WTC11 (cell line): ENCODE results near the gene DUT. TPM values are rescaled to one million over a fixed set of nuclear protein-coding genes. Genes with fewer than 3 reads are reported as not detected.

Source experiments
- ATAC-seq: fragments of 200-7000 bp; cut with Tn5 transposase; 2 replicates; pipeline ENCODE4 v1.10.0; 2021; ENCODE audit warnings: mild to moderate bottlenecking, moderate library complexity
- CTCF ChIA-PET: fragments of 300-600 bp; sonication (Branson Sonifier 250); formaldehyde crosslinking; loops from one replicate; lab custom pipeline; 2021; ENCODE audit warnings: antibody characterized with exemption; lab: Charles Lee
- POLR2A ChIA-PET: fragments of 350-600 bp; sonication (Branson Sonifier 250); formaldehyde crosslinking; loops from one replicate; lab custom pipeline; 2021; ENCODE audit warnings: antibody characterized with exemption; lab: Charles Lee
- DNase-seq: peaks from one replicate; pipeline ENCODE4 v3.0.0; 2021; ENCODE audit warnings: low spot score
- H3K27ac Mint-ChIP-seq: 2 replicates; pipeline ENCODE4 v1.8.0; 2021; ENCODE audit warnings: mixed read lengths
- H3K27me3 Mint-ChIP-seq: 2 replicates; pipeline ENCODE4 v1.8.0; 2021; ENCODE audit warnings: low read depth, mild to moderate bottlenecking, moderate library complexity, mixed read lengths
- H3K36me3 Mint-ChIP-seq: 2 replicates; pipeline ENCODE4 v1.8.0; 2021; ENCODE audit warnings: mixed read lengths
- H3K4me1 Mint-ChIP-seq: 2 replicates; pipeline ENCODE4 v1.8.0; 2022; ENCODE audit warnings: mixed read lengths
- H3K4me3 Mint-ChIP-seq: 2 replicates; pipeline ENCODE4 v1.8.0; 2021; ENCODE audit warnings: mild to moderate bottlenecking, moderate library complexity, mixed read lengths
- H3K9me3 Mint-ChIP-seq: 2 replicates; pipeline ENCODE4 v1.8.0; 2021; ENCODE audit warnings: mixed read lengths
- EMX1 ChIP-seq: fragments of 250-450 bp; sonication (Bioruptor Pico); IDR thresholded peaks from 2 replicates; pipeline ENCODE4 v1.8.0; 2021; ENCODE audit warnings: mild to moderate bottlenecking
- ETV6 ChIP-seq: sonication (generic); formaldehyde crosslinking; IDR thresholded peaks from 2 replicates; pipeline ENCODE4 v1.8.1; 2022; ENCODE audit warnings: mild to moderate bottlenecking, missing genetic modification reagents
- KAT7 ChIP-seq: sonication (generic); formaldehyde crosslinking; IDR thresholded peaks from 2 replicates; pipeline ENCODE4 v1.8.1; 2023; ENCODE audit warnings: missing genetic modification reagents, mild to moderate bottlenecking, borderline replicate concordance
- MXD4 ChIP-seq: fragments of 250-450 bp; sonication (Bioruptor Pico); IDR thresholded peaks from 2 replicates; pipeline ENCODE4 v1.8.0; 2021; ENCODE audit warnings: mild to moderate bottlenecking, moderate library complexity, borderline replicate concordance
- RORB ChIP-seq: fragments of 250-450 bp; sonication (Bioruptor Pico); IDR thresholded peaks from 2 replicates; pipeline ENCODE4 v1.9.0; 2021; ENCODE audit warnings: mild to moderate bottlenecking
- SMAD3 ChIP-seq: sonication (generic); formaldehyde crosslinking; IDR thresholded peaks from 2 replicates; pipeline ENCODE4 v1.8.0; 2022; ENCODE audit warnings: missing genetic modification reagents, mild to moderate bottlenecking, borderline replicate concordance
- TCF7 ChIP-seq: sonication (generic); formaldehyde crosslinking; IDR thresholded peaks from 2 replicates; pipeline ENCODE4 v1.8.0; 2022; ENCODE audit warnings: mild to moderate bottlenecking, low read depth, missing genetic modification reagents, moderate library complexity
- ZBTB21 ChIP-seq: sonication (generic); formaldehyde crosslinking; IDR thresholded peaks from 2 replicates; pipeline ENCODE4 v1.8.1; 2023; ENCODE audit warnings: mild to moderate bottlenecking, missing genetic modification reagents, borderline replicate concordance
- ZNF121 ChIP-seq: sonication (generic); formaldehyde crosslinking; IDR thresholded peaks from 2 replicates; pipeline ENCODE4 v1.8.0; 2023; ENCODE audit warnings: missing genetic modification reagents
- ZNF219 ChIP-seq: sonication (generic); formaldehyde crosslinking; IDR thresholded peaks from 2 replicates; pipeline ENCODE4 v1.8.0; 2023; ENCODE audit warnings: missing genetic modification reagents, mild to moderate bottlenecking, borderline replicate concordance
- ZNF263 ChIP-seq: sonication (generic); formaldehyde crosslinking; IDR thresholded peaks from 2 replicates; pipeline ENCODE4 v1.8.1; 2022; ENCODE audit warnings: low read depth, mild to moderate bottlenecking, moderate library complexity, missing genetic modification reagents
- ZNF317 ChIP-seq: sonication (generic); formaldehyde crosslinking; IDR thresholded peaks from 2 replicates; pipeline ENCODE4 v1.8.1; 2023; ENCODE audit warnings: low read depth, mild to moderate bottlenecking, moderate library complexity, missing genetic modification reagents, borderline replicate concordance
- ZNF671 ChIP-seq: fragments of 250-450 bp; sonication (Bioruptor Pico); IDR thresholded peaks from 2 replicates; pipeline ENCODE4 v1.8.0; 2021; ENCODE audit warnings: mild to moderate bottlenecking
- total RNA-seq: library from RNA; stranded (reverse); gene quantifications from 3 replicates; pipeline ENCODE4 v1.2.3, GENCODE V29; 2021
- TF ChIP-seq, protein P1 (sequence below): fragments of 250-450 bp; sonication (Bioruptor Pico); IDR thresholded peaks from 2 replicates; pipeline ENCODE4 v1.9.0; 2021; ENCODE audit warnings: mild to moderate bottlenecking
- TF ChIP-seq, protein P2 (sequence below): fragments of 250-450 bp; sonication (Bioruptor Pico); IDR thresholded peaks from 2 replicates; pipeline ENCODE4 v1.9.0; 2021; ENCODE audit warnings: moderate library complexity, mild to moderate bottlenecking, inconsistent platforms, borderline replicate concordance
- TF ChIP-seq, protein P3 (sequence below): sonication (generic); formaldehyde crosslinking; IDR thresholded peaks from 2 replicates; pipeline ENCODE4 v1.8.1; 2023; ENCODE audit warnings: mild to moderate bottlenecking, missing genetic modification reagents, moderate library complexity
- TF ChIP-seq, protein P4 (sequence below): fragments of 250-450 bp; sonication (Bioruptor Pico); IDR thresholded peaks from 2 replicates; pipeline ENCODE4 v1.9.0; 2021; ENCODE audit warnings: mild to moderate bottlenecking
- TF ChIP-seq, protein P5 (sequence below): sonication (generic); formaldehyde crosslinking; IDR thresholded peaks from 2 replicates; pipeline ENCODE4 v1.8.1; 2023; ENCODE audit warnings: mild to moderate bottlenecking, missing genetic modification reagents, moderate library complexity
- TF ChIP-seq, protein P6 (sequence below): fragments of 250-450 bp; sonication (Bioruptor Pico); IDR thresholded peaks from 2 replicates; pipeline ENCODE4 v1.8.0; 2021; ENCODE audit warnings: mild to moderate bottlenecking
- TF ChIP-seq, protein P7 (sequence below): fragments of 250-450 bp; sonication (Bioruptor Pico); IDR thresholded peaks from 2 replicates; pipeline ENCODE4 v2.1.2; 2022; ENCODE audit warnings: mild to moderate bottlenecking, moderate library complexity

DUT gene
- total RNA-seq, 1 experiment from 2014 or later, result 204 TPM

DNA sequence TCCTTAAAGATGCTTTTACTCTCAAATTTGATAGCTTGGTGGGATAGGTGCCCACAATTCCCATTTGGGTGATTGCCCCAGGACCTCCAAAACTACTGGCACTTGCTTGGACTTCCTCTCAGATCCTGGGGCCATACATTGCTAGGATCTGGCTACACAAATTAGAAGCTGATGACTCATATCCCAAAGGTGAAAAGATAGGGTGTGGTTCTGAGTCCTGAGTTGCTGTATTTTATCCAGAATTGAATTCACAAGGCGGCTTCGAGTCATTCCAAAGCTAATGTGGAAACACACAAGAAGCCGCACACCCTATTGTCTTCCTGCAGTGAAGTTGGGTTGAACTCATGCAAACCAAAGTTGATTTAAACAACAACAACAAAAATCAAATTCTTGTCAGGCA is 53.4 kb downstream of the DUT start:
- Mint-ChIP-seq H3K9me3 (no peaks in the 10 kb centered on the region), H3K4me3 (no peak overlapping the region), H3K36me3 (no peaks in the 10 kb centered on the region), H3K4me1 (peaks cover 3% of the 10 kb centered on the region; the same call in 1 of the 2 replicates), H3K27ac (no peak overlapping the region)
- ATAC-seq, result no peak
- POLR2A ChIA-PET, result no interaction called here
- no peak for TF ChIP-seq SMAD3 (CRISPR knock-in tag)
- TF ChIP-seq KAT7 (CRISPR knock-in tag), result no peak
- TF ChIP-seq, protein P1, sequence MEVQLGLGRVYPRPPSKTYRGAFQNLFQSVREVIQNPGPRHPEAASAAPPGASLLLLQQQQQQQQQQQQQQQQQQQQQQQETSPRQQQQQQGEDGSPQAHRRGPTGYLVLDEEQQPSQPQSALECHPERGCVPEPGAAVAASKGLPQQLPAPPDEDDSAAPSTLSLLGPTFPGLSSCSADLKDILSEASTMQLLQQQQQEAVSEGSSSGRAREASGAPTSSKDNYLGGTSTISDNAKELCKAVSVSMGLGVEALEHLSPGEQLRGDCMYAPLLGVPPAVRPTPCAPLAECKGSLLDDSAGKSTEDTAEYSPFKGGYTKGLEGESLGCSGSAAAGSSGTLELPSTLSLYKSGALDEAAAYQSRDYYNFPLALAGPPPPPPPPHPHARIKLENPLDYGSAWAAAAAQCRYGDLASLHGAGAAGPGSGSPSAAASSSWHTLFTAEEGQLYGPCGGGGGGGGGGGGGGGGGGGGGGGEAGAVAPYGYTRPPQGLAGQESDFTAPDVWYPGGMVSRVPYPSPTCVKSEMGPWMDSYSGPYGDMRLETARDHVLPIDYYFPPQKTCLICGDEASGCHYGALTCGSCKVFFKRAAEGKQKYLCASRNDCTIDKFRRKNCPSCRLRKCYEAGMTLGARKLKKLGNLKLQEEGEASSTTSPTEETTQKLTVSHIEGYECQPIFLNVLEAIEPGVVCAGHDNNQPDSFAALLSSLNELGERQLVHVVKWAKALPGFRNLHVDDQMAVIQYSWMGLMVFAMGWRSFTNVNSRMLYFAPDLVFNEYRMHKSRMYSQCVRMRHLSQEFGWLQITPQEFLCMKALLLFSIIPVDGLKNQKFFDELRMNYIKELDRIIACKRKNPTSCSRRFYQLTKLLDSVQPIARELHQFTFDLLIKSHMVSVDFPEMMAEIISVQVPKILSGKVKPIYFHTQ, result no peak
- TF ChIP-seq ETV6 (CRISPR knock-in tag), result no peak
- TF ChIP-seq, protein P2, sequence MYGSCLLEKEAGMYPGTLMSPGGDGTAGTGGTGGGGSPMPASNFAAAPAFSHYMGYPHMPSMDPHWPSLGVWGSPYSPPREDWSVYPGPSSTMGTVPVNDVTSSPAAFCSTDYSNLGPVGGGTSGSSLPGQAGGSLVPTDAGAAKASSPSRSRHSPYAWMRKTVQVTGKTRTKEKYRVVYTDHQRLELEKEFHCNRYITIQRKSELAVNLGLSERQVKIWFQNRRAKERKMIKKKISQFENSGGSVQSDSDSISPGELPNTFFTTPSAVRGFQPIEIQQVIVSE, result no peak
- no peak for TF ChIP-seq MXD4 (CRISPR knock-in tag)
- no peak for TF ChIP-seq ZNF263 (CRISPR knock-in tag)
- TF ChIP-seq, all 79 proteins: peak for 0
- CTCF ChIA-PET, result no interaction called here
- DNase-seq, result no peak
- H3K27me3 Mint-ChIP-seq, result no peaks in the 10 kb centered on the region

DNA sequence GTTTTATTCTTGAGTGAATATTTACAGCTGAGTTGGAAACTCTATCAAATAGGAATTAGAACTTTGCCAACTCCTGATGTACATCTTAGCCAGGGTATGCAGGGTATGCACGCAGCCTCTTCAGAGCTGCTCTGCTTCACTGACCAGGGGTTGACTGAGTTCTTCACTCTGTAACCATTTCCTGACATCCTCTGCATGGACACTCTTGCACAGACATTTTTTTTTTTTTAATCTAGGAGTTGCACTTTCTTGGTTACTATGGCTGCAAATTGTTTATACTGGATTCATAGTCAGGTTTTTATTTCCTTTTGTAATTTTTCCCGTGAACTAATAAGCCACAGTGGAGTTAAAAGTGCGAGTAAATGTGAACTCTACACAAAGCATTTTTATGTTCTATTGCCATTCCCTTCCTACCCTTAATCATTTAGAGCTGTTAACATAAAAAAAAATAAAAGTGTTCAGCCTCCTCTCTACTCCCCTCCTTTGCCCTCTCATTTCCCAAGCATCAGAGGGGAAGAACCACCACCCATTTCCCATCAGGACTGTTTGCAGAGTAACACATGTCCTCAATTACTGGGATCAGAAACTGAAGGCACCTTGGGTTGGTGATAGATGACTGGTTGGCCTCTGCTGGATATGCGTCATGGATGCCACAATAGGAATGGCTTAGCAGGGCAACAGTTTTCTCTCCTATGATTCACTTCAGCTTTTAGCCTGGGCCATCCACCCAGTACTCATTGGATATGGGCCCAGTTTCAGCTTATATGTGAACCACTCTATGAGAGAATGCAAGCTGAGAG is 54.0 kb downstream of the DUT start:
- Mint-ChIP-seq H3K4me3 (no peak overlapping the region), H3K36me3 (no peaks in the 10 kb centered on the region), H3K27ac (no peak overlapping the region), H3K27me3 (no peaks in the 10 kb centered on the region), H3K9me3 (no peaks in the 10 kb centered on the region), H3K4me1 (peaks cover 3% of the 10 kb centered on the region; the same call in 1 of the 2 replicates)
- CTCF ChIA-PET, result no interaction called here
- TF ChIP-seq ZNF671 (CRISPR knock-in tag) (no peak), ETV6 (CRISPR knock-in tag) (no peak), ZBTB21 (CRISPR knock-in tag) (no peak), RORB (CRISPR knock-in tag) (no peak)
- TF ChIP-seq, protein P3, sequence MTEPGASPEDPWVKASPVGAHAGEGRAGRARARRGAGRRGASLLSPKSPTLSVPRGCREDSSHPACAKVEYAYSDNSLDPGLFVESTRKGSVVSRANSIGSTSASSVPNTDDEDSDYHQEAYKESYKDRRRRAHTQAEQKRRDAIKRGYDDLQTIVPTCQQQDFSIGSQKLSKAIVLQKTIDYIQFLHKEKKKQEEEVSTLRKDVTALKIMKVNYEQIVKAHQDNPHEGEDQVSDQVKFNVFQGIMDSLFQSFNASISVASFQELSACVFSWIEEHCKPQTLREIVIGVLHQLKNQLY (CRISPR knock-in tag), result no peak
- ATAC-seq (no peak), DNase-seq (no peak)
- POLR2A ChIA-PET, result no interaction called here

DNA sequence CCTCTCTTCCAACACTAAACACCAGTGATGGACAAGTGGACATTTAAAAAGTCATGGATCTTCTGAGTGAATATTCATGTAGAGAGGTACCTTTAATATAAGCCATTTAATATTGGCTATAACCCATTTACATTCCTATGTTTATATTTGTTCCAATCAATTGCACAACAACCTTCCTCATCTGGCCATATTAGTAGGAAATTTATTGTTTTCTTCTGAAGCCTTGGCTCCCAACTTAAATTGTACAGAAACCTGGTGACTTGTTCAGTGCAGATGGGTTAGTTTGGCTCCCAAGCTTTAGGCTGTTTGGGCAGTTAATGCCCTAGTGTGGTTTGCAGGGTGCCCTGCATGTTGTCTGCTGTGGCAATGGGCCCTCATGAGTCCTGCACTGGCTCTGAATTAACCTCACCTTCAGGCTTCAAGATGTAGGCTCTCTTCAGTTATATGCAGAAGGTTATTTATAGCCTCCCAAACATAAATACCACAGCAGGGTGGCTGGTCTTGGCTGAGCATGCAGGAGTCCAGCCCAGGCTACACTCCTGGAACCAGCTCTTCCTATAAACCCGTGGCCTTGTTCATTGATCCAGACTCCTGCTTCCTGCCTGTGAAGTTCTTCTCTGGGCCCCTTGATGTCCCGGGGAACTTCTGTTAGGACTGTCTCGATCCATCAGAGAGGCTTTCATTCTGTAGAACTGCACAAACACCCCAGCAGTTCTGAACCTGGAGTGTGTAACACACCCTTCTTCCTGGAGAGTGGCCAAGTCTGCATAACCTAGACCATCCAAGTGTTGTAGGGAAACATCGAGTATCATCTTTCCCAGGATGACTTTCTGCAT is 57.0 kb downstream of the DUT start:
- Mint-ChIP-seq H3K9me3 (no peaks in the 10 kb centered on the region), H3K27ac (no peak overlapping the region), H3K4me3 (no peak overlapping the region), H3K36me3 (no peaks in the 10 kb centered on the region), H3K4me1 (no peaks in the 10 kb centered on the region), H3K27me3 (no peaks in the 10 kb centered on the region)
- CTCF ChIA-PET, result no interaction called here
- ATAC-seq (no peak), DNase-seq (no peak)
- POLR2A ChIA-PET, result no interaction called here
- TF ChIP-seq EMX1, result no peak
- TF ChIP-seq ETV6 (CRISPR knock-in tag), result no peak
- no peak for TF ChIP-seq ZNF317 (CRISPR knock-in tag)
- TF ChIP-seq, protein P4, sequence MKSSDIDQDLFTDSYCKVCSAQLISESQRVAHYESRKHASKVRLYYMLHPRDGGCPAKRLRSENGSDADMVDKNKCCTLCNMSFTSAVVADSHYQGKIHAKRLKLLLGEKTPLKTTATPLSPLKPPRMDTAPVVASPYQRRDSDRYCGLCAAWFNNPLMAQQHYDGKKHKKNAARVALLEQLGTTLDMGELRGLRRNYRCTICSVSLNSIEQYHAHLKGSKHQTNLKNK (CRISPR knock-in tag), result no peak
- TF ChIP-seq, protein P5, sequence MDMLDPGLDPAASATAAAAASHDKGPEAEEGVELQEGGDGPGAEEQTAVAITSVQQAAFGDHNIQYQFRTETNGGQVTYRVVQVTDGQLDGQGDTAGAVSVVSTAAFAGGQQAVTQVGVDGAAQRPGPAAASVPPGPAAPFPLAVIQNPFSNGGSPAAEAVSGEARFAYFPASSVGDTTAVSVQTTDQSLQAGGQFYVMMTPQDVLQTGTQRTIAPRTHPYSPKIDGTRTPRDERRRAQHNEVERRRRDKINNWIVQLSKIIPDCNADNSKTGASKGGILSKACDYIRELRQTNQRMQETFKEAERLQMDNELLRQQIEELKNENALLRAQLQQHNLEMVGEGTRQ (CRISPR knock-in tag), result no peak
- TF ChIP-seq KAT7 (CRISPR knock-in tag), result no peak
- TF ChIP-seq, protein P3 (CRISPR knock-in tag), result no peak
- TF ChIP-seq TCF7 (CRISPR knock-in tag), result no peak
- TF ChIP-seq ZNF121, result no peak
- TF ChIP-seq, protein P6, sequence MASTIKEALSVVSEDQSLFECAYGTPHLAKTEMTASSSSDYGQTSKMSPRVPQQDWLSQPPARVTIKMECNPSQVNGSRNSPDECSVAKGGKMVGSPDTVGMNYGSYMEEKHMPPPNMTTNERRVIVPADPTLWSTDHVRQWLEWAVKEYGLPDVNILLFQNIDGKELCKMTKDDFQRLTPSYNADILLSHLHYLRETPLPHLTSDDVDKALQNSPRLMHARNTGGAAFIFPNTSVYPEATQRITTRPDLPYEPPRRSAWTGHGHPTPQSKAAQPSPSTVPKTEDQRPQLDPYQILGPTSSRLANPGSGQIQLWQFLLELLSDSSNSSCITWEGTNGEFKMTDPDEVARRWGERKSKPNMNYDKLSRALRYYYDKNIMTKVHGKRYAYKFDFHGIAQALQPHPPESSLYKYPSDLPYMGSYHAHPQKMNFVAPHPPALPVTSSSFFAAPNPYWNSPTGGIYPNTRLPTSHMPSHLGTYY (CRISPR knock-in tag), result no peak
- no peak for TF ChIP-seq ZNF219 (CRISPR knock-in tag)
- TF ChIP-seq, protein P7, sequence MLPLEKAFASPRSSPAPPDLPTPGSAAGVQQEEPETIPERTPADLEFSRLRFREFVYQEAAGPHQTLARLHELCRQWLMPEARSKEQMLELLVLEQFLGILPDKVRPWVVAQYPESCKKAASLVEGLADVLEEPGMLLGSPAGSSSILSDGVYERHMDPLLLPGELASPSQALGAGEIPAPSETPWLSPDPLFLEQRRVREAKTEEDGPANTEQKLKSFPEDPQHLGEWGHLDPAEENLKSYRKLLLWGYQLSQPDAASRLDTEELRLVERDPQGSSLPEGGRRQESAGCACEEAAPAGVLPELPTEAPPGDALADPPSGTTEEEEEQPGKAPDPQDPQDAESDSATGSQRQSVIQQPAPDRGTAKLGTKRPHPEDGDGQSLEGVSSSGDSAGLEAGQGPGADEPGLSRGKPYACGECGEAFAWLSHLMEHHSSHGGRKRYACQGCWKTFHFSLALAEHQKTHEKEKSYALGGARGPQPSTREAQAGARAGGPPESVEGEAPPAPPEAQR, result no peak
